ENCODE results near the gene RHOT2.
A peak's percentile ranks its signal among the peaks of the same experiment; 100 is the strongest.

RHOT2 gene

DNA sequence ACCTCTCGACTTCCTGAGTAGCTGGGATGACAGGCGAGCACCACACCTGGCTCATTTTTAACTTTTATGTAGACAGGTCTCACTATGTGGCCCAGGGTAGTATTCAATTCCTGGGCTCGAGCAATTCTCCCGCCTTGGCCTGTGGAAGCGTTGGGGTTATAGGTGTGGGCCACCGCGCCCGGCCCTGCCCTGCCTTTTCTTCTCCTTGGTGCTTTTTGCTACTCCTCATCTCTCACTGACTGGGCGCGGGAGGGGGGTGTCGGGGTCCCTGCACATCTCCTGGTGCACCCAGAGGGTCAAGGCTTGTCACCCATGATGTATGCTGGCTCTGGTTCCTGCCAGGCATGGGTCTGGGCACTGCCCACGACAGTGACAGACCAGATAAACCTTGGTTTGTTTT, 23.4 kb upstream of the RHOT2 start:
- no peak overlapping the region for H2BK5ac ChIP-seq (ENCODE audit: low read length)
- no peak overlapping the region for H2BK15ac ChIP-seq (ENCODE audit: low read length)
- no peak overlapping the region for H3K18ac ChIP-seq (ENCODE audit: low read length)
- no peak for DNase-seq (ENCODE audit: low spot score)
- no peak overlapping the region for H2BK12ac ChIP-seq (ENCODE audit: low read length)
- H3K79me1 ChIP-seq (ENCODE audit: low read depth, low read length) = peaks cover 9% of the 10 kb centered on the region
- no peak overlapping the region for H4K8ac ChIP-seq (ENCODE audit: low read depth, low read length)
- no peak overlapping the region for H3K4me2 ChIP-seq (ENCODE audit: insufficient read depth, low read length, poor library complexity, severe bottlenecking)
- no peak overlapping the region for H4K91ac ChIP-seq (ENCODE audit: low read depth, low read length, poor library complexity)
- peaks cover 9 to 14% of the 10 kb centered on the region in 2 donors for H3K4me1 ChIP-seq (ENCODE audit: control insufficient read depth in 2 of 2, insufficient read depth in 1 of 2, low read depth in 1 of 2, low read length in 2 of 2)
- H3K9ac ChIP-seq (ENCODE audit: low read depth, low read length, poor library complexity) = no peak overlapping the region
- H3K4me3 ChIP-seq (ENCODE audit: low read length in 2 of 2) = no peak overlapping the region
- peaks cover 0 to 20% (median 11%) of the 10 kb centered on the region in 3 experiments for H3K27me3 ChIP-seq (ENCODE audit: control insufficient read depth in 3 of 3, insufficient read depth in 3 of 3, low read depth in 1 of 3, low read length in 3 of 3)
- no peak overlapping the region for H3K27ac ChIP-seq (replicated peaks; ENCODE audit: low read length)
- H3K4ac ChIP-seq (ENCODE audit: low read length) = no peak overlapping the region
- no peaks in the 10 kb centered on the region for H3K36me3 ChIP-seq (replicated peaks in 1 of 2; ENCODE audit: control insufficient read depth in 2 of 2, insufficient read depth in 2 of 2, low read length in 2 of 2)
- no peak overlapping the region for H3K14ac ChIP-seq (ENCODE audit: low read length)
- H3K23ac ChIP-seq (ENCODE audit: low read depth, low read length, poor library complexity) = no peak overlapping the region
- H3K9me3 ChIP-seq (replicated peaks in 1 of 2; ENCODE audit: control insufficient read depth in 2 of 2, insufficient read depth in 1 of 2, low read depth in 1 of 2, low read length in 2 of 2) = no peaks in the 10 kb centered on the region
- H2AK5ac ChIP-seq (ENCODE audit: low read depth, low read length) = peak overlapping the region; percentile 56
- no peak overlapping the region for H2AFZ ChIP-seq (ENCODE audit: low read length)
- WGBS, 2 donors (ENCODE audit: extremely low coverage in 2 of 2, insufficient read length in 2 of 2, insufficient replicate concordance in 1 of 2) = no CpG with 5 or more reads among the region's 12 CpGs
- H2BK120ac ChIP-seq (ENCODE audit: low read depth, low read length) = no peak overlapping the region

DNA sequence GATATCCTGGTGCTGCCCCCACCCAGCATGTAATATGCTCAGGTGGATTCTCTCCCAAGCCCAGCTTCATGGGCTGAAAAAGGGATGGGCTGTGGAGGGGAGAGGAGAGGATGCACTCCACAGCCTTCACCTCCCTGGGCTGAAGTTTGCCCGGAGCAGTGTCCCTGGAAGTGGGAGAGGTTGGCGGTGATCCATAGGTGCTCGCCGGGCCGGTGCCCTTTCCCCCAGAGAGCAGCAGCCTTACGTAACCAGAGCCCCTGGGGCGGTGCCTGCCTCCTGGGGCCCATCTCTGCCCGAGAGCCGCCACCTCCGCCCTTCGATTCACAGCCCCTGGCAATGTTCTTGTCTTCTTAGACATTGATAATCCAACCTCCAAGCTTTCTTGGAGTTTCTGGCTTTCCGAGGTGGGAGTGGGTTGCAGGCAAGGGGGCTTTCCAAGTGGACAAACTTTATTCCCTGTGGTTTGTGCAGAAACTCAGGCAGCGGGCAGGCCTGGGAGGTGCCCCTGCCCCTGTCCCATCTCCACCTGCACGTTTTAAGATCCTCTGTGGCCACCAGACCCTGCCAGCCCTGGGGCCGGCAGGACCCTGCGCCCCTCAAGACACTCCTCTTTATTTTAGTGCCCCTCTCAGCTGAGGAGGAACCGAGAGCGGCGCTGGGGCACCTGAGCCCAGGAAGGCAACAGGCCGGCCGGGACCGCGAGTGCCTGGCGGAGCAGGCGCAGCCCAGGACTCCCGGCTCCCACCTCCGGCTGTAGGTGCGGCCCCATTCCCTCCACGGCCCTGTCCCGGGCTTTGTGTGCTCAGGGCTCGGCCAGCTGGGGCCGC, 21.9 kb upstream of the RHOT2 start:
- Histone ChIP-seq H3K27me3 (ENCODE audit: control insufficient read depth in 3 of 3, insufficient read depth in 3 of 3, low read depth in 1 of 3, low read length in 3 of 3) (peaks cover 0 to 20% (median 11%) of the 10 kb centered on the region in 3 experiments), H3K36me3 (replicated peaks in 1 of 2; ENCODE audit: control insufficient read depth in 2 of 2, insufficient read depth in 2 of 2, low read length in 2 of 2) (peaks cover 0 to 5% of the 10 kb centered on the region in 2 donors), H3K4me1 (ENCODE audit: control insufficient read depth in 2 of 2, insufficient read depth in 1 of 2, low read depth in 1 of 2, low read length in 2 of 2) (peaks cover 13 to 16% of the 10 kb centered on the region in 2 donors), H2BK15ac (ENCODE audit: low read length) (no peak overlapping the region), H3K23ac (ENCODE audit: low read depth, low read length, poor library complexity) (peak overlapping the region; percentile 55), H2AK5ac (ENCODE audit: low read depth, low read length) (peak overlapping the region; percentile 70), H3K9me3 (replicated peaks in 1 of 2; ENCODE audit: control insufficient read depth in 2 of 2, insufficient read depth in 1 of 2, low read depth in 1 of 2, low read length in 2 of 2) (no peaks in the 10 kb centered on the region), H3K4ac (ENCODE audit: low read length) (no peak overlapping the region), H2AFZ (ENCODE audit: low read length) (no peak overlapping the region), H4K8ac (ENCODE audit: low read depth, low read length) (no peak overlapping the region), H2BK5ac (ENCODE audit: low read length) (no peak overlapping the region), H3K14ac (ENCODE audit: low read length) (no peak overlapping the region), H4K91ac (ENCODE audit: low read depth, low read length, poor library complexity) (no peak overlapping the region), H3K18ac (ENCODE audit: low read length) (no peak overlapping the region), H3K4me2 (ENCODE audit: insufficient read depth, low read length, poor library complexity, severe bottlenecking) (no peak overlapping the region), H3K4me3 (ENCODE audit: low read length in 2 of 2) (no peak overlapping the region), H3K9ac (ENCODE audit: low read depth, low read length, poor library complexity) (peak overlapping the region; percentile 63), H3K79me1 (ENCODE audit: low read depth, low read length) (peaks cover 12% of the 10 kb centered on the region), H2BK120ac (ENCODE audit: low read depth, low read length) (no peak overlapping the region), H3K27ac (replicated peaks; ENCODE audit: low read length) (no peak overlapping the region), H2BK12ac (ENCODE audit: low read length) (peak overlapping the region; percentile 22)
- DNase-seq (ENCODE audit: low spot score) = no peak
- WGBS, 2 donors (ENCODE audit: extremely low coverage in 2 of 2, insufficient read length in 2 of 2, insufficient replicate concordance in 1 of 2) = no CpG with 5 or more reads among the region's 32 CpGs

DNA sequence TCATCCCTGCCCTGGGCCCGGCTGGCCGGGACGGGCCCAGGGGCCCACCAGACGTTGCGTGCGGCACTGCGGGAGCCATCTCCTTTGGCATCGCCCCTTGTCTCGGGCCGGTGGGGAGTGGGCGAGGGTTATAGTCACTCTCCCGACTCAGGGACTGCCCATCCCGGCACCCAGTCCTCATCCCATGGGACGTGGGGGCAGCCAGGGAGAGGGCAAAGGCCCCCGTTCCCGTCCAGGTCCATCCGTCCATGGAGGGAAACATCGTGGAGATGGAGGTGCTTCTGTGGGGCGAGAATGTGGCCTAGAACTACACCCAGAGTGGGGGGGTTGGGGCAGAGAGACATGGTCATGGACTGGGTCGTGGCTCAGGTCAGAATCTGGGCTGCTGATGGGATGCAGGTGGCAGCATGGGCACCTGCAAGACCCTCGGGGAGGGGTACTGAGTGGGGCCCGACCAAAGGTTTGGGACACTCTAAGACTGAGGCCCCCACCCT, 21.2 kb upstream of the RHOT2 start:
- H2AK5ac ChIP-seq (ENCODE audit: low read depth, low read length) = no peak overlapping the region
- H3K36me3 ChIP-seq (replicated peaks in 1 of 2; ENCODE audit: control insufficient read depth in 2 of 2, insufficient read depth in 2 of 2, low read length in 2 of 2) = peaks cover 0 to 10% of the 10 kb centered on the region in 2 donors
- no peak overlapping the region for H3K18ac ChIP-seq (ENCODE audit: low read length)
- H4K91ac ChIP-seq (ENCODE audit: low read depth, low read length, poor library complexity) = no peak overlapping the region
- WGBS, 2 donors (ENCODE audit: extremely low coverage in 2 of 2, insufficient read length in 2 of 2, insufficient replicate concordance in 1 of 2) = no CpG with 5 or more reads among the region's 22 CpGs
- peaks cover 12% of the 10 kb centered on the region for H3K79me1 ChIP-seq (ENCODE audit: low read depth, low read length)
- H4K8ac ChIP-seq (ENCODE audit: low read depth, low read length) = no peak overlapping the region
- H3K4me1 ChIP-seq (ENCODE audit: control insufficient read depth in 2 of 2, insufficient read depth in 1 of 2, low read depth in 1 of 2, low read length in 2 of 2) = peaks cover 13 to 16% of the 10 kb centered on the region in 2 donors
- no peak overlapping the region for H3K27ac ChIP-seq (replicated peaks; ENCODE audit: low read length)
- H2BK120ac ChIP-seq (ENCODE audit: low read depth, low read length) = no peak overlapping the region
- H3K14ac ChIP-seq (ENCODE audit: low read length) = peak overlapping the region; percentile 21
- no peak overlapping the region for H3K4me3 ChIP-seq (ENCODE audit: low read length in 2 of 2)
- H3K4ac ChIP-seq (ENCODE audit: low read length) = peak overlapping the region; percentile 23
- peak overlapping the region; percentile 53 for H2BK5ac ChIP-seq (ENCODE audit: low read length)
- no peak overlapping the region for H2BK15ac ChIP-seq (ENCODE audit: low read length)
- peak overlapping the region; percentile 63 for H3K9ac ChIP-seq (ENCODE audit: low read depth, low read length, poor library complexity)
- H2AFZ ChIP-seq (ENCODE audit: low read length) = no peak overlapping the region
- no peak for DNase-seq (ENCODE audit: low spot score)
- H2BK12ac ChIP-seq (ENCODE audit: low read length) = peak overlapping the region; percentile 22
- H3K27me3 ChIP-seq (ENCODE audit: control insufficient read depth in 3 of 3, insufficient read depth in 3 of 3, low read depth in 1 of 3, low read length in 3 of 3) = peaks cover 0 to 19% (median 11%) of the 10 kb centered on the region in 3 experiments
- H3K23ac ChIP-seq (ENCODE audit: low read depth, low read length, poor library complexity) = peak overlapping the region; percentile 55
- no peaks in the 10 kb centered on the region for H3K9me3 ChIP-seq (replicated peaks in 1 of 2; ENCODE audit: control insufficient read depth in 2 of 2, insufficient read depth in 1 of 2, low read depth in 1 of 2, low read length in 2 of 2)
- H3K4me2 ChIP-seq (ENCODE audit: insufficient read depth, low read length, poor library complexity, severe bottlenecking) = no peak overlapping the region

DNA sequence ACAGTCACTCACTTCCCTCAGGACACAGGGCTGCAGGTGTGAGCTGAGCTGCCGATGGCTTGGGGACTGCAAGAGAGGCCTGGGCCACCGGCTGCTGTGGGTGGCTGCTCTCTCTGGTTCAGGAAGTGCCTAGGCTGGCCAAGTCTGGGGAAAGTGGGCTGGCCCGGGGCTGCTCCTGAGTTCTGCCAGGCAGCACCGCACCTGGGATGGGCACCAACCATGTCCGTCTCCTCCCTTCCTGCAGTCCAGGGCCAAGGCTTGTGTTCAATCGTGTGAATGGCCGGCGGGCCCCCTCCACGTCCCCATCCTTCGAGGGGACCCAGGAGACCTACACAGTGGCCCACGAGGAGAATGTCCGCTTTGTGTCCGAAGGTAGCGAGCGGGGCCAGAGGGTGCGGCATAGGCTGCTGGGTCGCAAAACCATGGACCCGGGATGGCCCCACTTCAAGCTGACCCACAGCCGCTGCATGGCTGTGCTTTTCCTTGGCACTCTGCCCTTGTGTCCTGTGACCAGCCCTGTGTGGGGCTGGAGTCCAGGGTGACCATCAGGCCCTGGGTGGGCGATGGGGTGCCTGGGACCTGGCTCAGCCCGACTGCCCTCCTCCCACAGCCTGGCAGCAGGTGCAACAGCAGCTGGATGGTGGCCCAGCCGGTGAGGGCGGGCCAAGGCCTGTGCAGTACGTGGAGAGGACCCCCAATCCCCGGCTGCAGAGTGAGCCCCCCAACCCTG, 20.6 kb upstream of the RHOT2 start:
- peak overlapping the region; percentile 73 for H3K23ac ChIP-seq (ENCODE audit: low read depth, low read length, poor library complexity)
- no peak for DNase-seq (ENCODE audit: low spot score)
- peaks cover 12 to 16% of the 10 kb centered on the region in 2 donors for H3K4me1 ChIP-seq (ENCODE audit: control insufficient read depth in 2 of 2, insufficient read depth in 1 of 2, low read depth in 1 of 2, low read length in 2 of 2)

More for the DNA sequence above, 20.6 kb upstream of the RHOT2 start:
- no peak overlapping the region for H2BK120ac ChIP-seq (ENCODE audit: low read depth, low read length)
- H3K9me3 ChIP-seq (replicated peaks in 1 of 2; ENCODE audit: control insufficient read depth in 2 of 2, insufficient read depth in 1 of 2, low read depth in 1 of 2, low read length in 2 of 2) = no peaks in the 10 kb centered on the region
- peak overlapping the region; percentile 53 for H2BK5ac ChIP-seq (ENCODE audit: low read length)
- peak overlapping the region; percentile 63 for H3K9ac ChIP-seq (ENCODE audit: low read depth, low read length, poor library complexity)
- peak overlapping the region; percentile 17 for H3K18ac ChIP-seq (ENCODE audit: low read length)
- no peak overlapping the region for H2BK15ac ChIP-seq (ENCODE audit: low read length)
- WGBS, 2 donors (ENCODE audit: extremely low coverage in 2 of 2, insufficient read length in 2 of 2, insufficient replicate concordance in 1 of 2) = no CpG with 5 or more reads among the region's 25 CpGs
- peak overlapping the region; percentile 43 for H4K8ac ChIP-seq (ENCODE audit: low read depth, low read length)
- H3K4ac ChIP-seq (ENCODE audit: low read length) = no peak overlapping the region
- H3K79me1 ChIP-seq (ENCODE audit: low read depth, low read length) = peaks cover 12% of the 10 kb centered on the region
- H3K36me3 ChIP-seq (replicated peaks in 1 of 2; ENCODE audit: control insufficient read depth in 2 of 2, insufficient read depth in 2 of 2, low read length in 2 of 2) = peaks cover 0 to 14% of the 10 kb centered on the region in 2 donors
- no peak overlapping the region for H3K4me2 ChIP-seq (ENCODE audit: insufficient read depth, low read length, poor library complexity, severe bottlenecking)
- H2BK12ac ChIP-seq (ENCODE audit: low read length) = no peak overlapping the region
- H4K91ac ChIP-seq (ENCODE audit: low read depth, low read length, poor library complexity) = no peak overlapping the region
- H3K27ac ChIP-seq (replicated peaks; ENCODE audit: low read length) = no peak overlapping the region
- H2AK5ac ChIP-seq (ENCODE audit: low read depth, low read length) = peak overlapping the region; percentile 79
- peaks cover 0 to 13% (median 7%) of the 10 kb centered on the region in 3 experiments for H3K27me3 ChIP-seq (ENCODE audit: control insufficient read depth in 3 of 3, insufficient read depth in 3 of 3, low read depth in 1 of 3, low read length in 3 of 3)
- H2AFZ ChIP-seq (ENCODE audit: low read length) = no peak overlapping the region
- no peak overlapping the region for H3K14ac ChIP-seq (ENCODE audit: low read length)
- H3K4me3 ChIP-seq (ENCODE audit: low read length in 2 of 2) = peak overlapping the region in 1 of 2 donors; percentile 80

All from neuronal stem cell (in vitro differentiated cells).